Cardiac fibroblast (primary cell): Measurements from ENCODE around the gene FBXL16.
"Not testable (repeated sequence)": the region's sequence is repeated elsewhere in the genome, so short reads cannot be mapped to it uniquely, and the experiment has no call there.

Experiments
- DNase-seq, 2 donors: peaks; one replicate each; pipeline versions ENCODE4 v3.0.0 to v3.0.0-alpha.2; 2010; ENCODE audit warnings: low read depth in 2 of 2
- H3K4me3 ChIP-seq, 2 donors: replicated peaks in 1 of 2; 1 replicate in 1 of 2; 2 replicates in 1 of 2; pipeline ENCODE4 v1.5.1; 2011; ENCODE audit warnings: low read depth in 2 of 2, low read length in 2 of 2, mild to moderate bottlenecking in 2 of 2, moderate library complexity in 1 of 2
- TF ChIP-seq, protein P1 (sequence below): IDR thresholded peaks from one replicate; pipeline ENCODE4 v1.5.1; 2011; ENCODE audit warnings: low read depth, mild to moderate bottlenecking, low read length, inconsistent platforms

FBXL16 gene, protein sequence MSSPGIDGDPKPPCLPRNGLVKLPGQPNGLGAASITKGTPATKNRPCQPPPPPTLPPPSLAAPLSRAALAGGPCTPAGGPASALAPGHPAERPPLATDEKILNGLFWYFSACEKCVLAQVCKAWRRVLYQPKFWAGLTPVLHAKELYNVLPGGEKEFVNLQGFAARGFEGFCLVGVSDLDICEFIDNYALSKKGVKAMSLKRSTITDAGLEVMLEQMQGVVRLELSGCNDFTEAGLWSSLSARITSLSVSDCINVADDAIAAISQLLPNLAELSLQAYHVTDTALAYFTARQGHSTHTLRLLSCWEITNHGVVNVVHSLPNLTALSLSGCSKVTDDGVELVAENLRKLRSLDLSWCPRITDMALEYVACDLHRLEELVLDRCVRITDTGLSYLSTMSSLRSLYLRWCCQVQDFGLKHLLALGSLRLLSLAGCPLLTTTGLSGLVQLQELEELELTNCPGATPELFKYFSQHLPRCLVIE

DNA sequence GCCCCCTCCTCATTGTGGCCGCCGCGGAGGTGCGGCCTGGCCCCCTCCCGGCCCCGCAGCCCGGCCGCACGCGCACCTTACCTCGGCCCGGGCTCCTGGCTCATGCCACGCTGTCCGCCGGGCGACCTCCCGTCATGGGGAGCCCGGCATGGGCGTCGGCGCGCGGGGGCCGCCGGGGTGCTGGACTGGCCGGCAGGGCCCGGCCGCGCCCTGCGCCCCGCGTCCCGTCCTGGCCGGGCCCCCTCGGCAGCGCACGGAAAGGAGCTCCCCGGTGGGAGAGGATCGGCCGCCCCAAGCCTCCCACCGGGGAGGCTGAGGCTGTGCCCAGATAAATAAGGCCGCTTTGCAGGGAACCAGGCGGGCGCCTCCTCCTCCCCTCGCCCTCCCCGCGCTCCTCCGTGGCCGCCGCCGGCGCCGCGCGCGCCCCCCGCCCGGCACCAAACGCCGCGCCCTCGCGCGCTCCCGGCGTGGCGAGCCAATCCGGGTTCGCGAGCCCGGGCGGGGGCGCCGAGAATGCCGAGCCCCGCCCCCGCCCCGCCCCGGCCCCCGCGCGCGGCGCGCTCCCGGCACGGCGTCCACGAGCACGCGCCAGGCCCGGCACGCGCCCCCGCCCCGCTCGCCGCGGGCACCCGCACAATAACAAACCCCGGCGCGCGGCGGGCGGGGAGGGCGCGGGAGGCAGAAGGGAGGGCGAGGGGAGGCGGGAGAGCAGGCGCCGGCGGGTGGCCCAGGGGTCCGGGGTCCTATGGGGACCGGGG is at the start of gene FBXL16:
TSS of gene FBXL16 (minus strand) at position 371 of the 758 bp plus-strand sequence. CDS start 8,396 bp downstream, outside the sequence.
- no peak for DNase-seq
- peak within 1 kb of the TSS in 1 of 2 donors; percentile 24 for H3K4me3 ChIP-seq
- TF ChIP-seq, protein P1, sequence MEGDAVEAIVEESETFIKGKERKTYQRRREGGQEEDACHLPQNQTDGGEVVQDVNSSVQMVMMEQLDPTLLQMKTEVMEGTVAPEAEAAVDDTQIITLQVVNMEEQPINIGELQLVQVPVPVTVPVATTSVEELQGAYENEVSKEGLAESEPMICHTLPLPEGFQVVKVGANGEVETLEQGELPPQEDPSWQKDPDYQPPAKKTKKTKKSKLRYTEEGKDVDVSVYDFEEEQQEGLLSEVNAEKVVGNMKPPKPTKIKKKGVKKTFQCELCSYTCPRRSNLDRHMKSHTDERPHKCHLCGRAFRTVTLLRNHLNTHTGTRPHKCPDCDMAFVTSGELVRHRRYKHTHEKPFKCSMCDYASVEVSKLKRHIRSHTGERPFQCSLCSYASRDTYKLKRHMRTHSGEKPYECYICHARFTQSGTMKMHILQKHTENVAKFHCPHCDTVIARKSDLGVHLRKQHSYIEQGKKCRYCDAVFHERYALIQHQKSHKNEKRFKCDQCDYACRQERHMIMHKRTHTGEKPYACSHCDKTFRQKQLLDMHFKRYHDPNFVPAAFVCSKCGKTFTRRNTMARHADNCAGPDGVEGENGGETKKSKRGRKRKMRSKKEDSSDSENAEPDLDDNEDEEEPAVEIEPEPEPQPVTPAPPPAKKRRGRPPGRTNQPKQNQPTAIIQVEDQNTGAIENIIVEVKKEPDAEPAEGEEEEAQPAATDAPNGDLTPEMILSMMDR, result no peak

DNA sequence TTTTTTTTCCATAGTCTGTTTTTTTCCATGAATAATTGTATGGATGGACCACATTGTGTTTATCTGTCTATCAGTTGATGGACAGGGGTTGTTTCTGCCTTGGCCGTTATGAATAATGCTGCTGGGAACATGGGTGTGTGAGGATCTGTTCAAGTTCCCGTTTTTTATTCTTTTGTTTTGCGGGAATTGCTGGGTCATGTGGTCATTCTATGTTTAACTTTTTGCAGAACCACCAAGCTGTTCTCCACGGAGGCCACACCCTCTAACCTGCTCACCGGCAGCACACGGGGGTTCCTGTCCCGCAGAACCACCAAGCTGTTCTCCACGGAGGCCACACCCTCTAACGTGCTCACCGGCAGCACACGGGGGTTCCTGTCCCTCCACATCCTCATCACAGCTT is 49.1 kb upstream of the FBXL16 start:
- TF ChIP-seq, protein P1, result no peak
- H3K4me3 ChIP-seq, result no peak overlapping the region
- no peak for DNase-seq

DNA sequence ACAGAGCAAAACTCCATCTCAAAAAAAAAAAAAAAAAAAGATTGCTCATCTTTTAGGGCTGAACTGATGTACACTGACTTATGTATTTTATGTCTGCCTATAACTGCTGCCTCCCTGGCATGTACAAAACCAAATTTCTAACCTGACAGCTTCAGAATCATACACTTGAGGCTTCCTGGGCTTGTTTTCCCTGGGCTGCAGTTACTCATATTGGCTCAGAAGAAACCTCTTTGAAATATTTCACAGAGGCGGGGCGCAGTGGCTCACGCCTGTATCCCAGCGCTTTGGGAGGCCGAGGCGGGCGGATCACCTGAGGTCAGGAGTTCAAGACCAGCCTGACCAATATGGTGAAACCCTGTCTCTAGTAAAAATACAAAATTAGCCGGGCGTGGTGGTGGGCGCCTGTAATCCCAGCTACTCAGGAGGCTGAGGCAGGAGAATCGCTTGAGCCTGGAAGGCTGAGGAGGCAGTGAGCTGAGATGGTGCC is 48.6 kb upstream of the FBXL16 start:
- H3K4me3 ChIP-seq, DNase-seq: not testable (repeated sequence)

DNA sequence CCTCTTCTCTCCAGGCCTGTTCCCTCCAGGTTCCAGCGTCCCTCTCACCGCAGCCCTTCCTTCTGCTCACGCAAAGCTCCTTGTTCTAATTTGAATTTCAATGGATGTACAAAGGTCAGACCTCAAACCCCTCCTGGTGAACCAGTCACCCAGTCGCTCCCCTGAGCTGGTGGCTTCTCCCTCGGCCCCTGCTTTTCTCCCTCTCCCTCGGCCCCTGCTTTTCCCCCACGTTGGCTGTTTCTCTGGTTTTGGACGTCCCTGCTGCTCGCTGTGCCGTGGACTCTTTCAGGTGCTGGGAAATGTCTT is 46.4 kb upstream of the FBXL16 start:
- TF ChIP-seq, protein P1, result no peak
- no peak for DNase-seq
- no peak overlapping the region for H3K4me3 ChIP-seq

DNA sequence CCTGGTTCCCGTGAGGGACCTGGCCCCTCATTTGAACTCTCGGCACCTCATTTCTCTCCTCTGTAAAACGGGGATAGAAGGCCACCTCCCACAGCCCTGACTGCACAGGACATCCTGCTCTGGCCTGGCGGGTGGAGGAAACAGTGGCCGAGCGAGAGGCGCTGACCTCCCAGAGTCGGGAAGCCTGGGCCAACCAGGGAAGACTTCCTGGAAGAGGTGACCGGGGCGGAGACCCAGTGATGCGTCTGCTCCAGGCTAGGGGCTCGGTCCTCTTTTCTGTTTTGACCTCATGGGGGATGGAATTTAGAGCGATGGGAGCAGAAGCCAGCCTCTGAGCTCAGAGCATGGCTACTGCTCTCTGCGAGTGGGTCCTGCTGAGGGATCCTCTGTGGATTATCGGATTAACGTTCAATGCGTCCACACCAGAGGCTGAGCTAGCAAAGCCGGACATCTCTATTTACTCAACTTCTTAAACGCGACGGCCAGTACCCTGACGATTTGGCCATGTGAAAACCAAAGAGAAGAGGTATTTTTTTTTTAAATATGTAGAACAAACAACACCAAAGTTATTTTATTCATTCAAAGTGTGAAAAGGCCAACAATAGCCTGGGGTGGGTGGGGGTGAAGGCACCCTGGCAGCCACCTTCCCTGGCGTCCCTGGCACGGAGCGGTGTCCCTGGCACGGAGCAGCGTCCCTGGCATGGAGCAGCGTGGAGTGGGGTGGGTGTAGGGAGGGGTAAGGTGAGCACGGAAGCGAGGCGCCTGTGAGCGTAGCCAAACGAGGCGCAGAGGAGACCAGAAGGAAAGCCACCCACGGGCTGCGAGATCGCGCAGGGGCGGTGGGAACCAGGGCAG is 45.8 kb upstream of the FBXL16 start:
- TF ChIP-seq, protein P1, result no peak
- no peak for DNase-seq
- no peak overlapping the region for H3K4me3 ChIP-seq

DNA sequence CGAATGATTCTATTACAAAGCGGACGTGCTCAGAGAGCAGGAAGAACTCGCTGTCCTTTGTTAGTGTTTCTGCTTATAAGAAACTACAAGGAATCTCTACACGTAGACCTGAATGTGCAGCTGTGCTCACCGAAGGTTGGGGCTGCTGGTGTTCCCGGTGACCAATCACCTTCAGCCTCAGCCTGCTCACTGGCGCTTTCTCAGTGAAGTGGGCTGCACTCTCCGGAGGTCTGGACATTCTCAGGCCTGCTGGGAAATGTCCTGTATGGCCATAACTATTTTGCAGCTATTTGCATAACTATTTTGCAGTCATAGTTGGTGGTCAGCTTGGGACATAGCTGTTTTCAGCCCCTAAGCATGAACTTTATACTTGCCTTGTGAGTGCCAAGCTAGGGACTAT is 44.9 kb upstream of the FBXL16 start:
- TF ChIP-seq, protein P1, result no peak
- no peak overlapping the region for H3K4me3 ChIP-seq
- DNase-seq, result no peak
